ENCODE results near the gene DUS1L. TPM values are rescaled to one million over a fixed set of nuclear protein-coding genes. Genes with fewer than 3 reads are reported as not detected.
A peak's percentile ranks its signal among the peaks of the same experiment; 100 is the strongest.

DUS1L gene
- total and polyA plus RNA-seq, 4 donors = 40.0 to 179 (median 100.0) TPM

- peaks cover 0 to 4% (median 0%) of the 10 kb centered on the region in 4 donors for H3K36me3 ChIP-seq (ENCODE audit: control insufficient read depth in 4 of 4, insufficient read depth in 4 of 4, low read length in 4 of 4)
- DNase-seq = no peak
- no peak overlapping the region for H3K9ac ChIP-seq (ENCODE audit: insufficient read depth in 1 of 2, low read length in 2 of 2)
- TF ChIP-seq, protein P1, sequence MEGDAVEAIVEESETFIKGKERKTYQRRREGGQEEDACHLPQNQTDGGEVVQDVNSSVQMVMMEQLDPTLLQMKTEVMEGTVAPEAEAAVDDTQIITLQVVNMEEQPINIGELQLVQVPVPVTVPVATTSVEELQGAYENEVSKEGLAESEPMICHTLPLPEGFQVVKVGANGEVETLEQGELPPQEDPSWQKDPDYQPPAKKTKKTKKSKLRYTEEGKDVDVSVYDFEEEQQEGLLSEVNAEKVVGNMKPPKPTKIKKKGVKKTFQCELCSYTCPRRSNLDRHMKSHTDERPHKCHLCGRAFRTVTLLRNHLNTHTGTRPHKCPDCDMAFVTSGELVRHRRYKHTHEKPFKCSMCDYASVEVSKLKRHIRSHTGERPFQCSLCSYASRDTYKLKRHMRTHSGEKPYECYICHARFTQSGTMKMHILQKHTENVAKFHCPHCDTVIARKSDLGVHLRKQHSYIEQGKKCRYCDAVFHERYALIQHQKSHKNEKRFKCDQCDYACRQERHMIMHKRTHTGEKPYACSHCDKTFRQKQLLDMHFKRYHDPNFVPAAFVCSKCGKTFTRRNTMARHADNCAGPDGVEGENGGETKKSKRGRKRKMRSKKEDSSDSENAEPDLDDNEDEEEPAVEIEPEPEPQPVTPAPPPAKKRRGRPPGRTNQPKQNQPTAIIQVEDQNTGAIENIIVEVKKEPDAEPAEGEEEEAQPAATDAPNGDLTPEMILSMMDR (IDR thresholded peaks at IDR 0.05; ENCODE audit: control extremely low read depth, extremely low read depth) = no peak
- H3K4me3 ChIP-seq = no peak overlapping the region
- no peaks in the 10 kb centered on the region for H3K27me3 ChIP-seq (ENCODE audit: control insufficient read depth in 3 of 3, insufficient read depth in 3 of 3, low read length in 2 of 3)
- WGBS, 2 donors = 92 to 95% methylated on average over 11 of the region's 11 CpGs
- peaks cover 0 to 37% (median 28%) of the 10 kb centered on the region in 5 donors for H3K4me1 ChIP-seq (ENCODE audit: control insufficient read depth in 5 of 5, insufficient read depth in 5 of 5, low read length in 5 of 5)
- ATAC-seq (ENCODE audit: insufficient read depth, low FRiP score) = no peak
- no peaks in the 10 kb centered on the region for H3K9me3 ChIP-seq (ENCODE audit: control insufficient read depth in 4 of 4, insufficient read depth in 3 of 4, low read length in 3 of 4)
- peak overlapping the region in 1 of 2 donors; percentile 94 for H3K27ac ChIP-seq (ENCODE audit: low read depth in 1 of 2, low read length in 1 of 2)
Observed at GRCh38 chr17:82104797-82105416, 39.3 kb upstream of the DUS1L start.

- H3K9me3 ChIP-seq (ENCODE audit: control insufficient read depth in 4 of 4, insufficient read depth in 3 of 4, low read length in 3 of 4) = no peaks in the 10 kb centered on the region
- H3K4me1 ChIP-seq (ENCODE audit: control insufficient read depth in 5 of 5, insufficient read depth in 5 of 5, low read length in 5 of 5) = peaks cover 0 to 46% (median 38%) of the 10 kb centered on the region in 5 donors
- no peak overlapping the region for H3K9ac ChIP-seq (ENCODE audit: insufficient read depth in 1 of 2, low read length in 2 of 2)
- DNase-seq (peak; percentile 62 to 79 (median 69)), ATAC-seq (ENCODE audit: insufficient read depth, low FRiP score) (no peak)
- 59 to 75% methylated on average over 23 to 24 of the region's 24 CpGs for WGBS, 2 donors
- peaks cover 0 to 4% (median 0%) of the 10 kb centered on the region in 4 donors for H3K36me3 ChIP-seq (ENCODE audit: control insufficient read depth in 4 of 4, insufficient read depth in 4 of 4, low read length in 4 of 4)
- no peak overlapping the region for H3K4me3 ChIP-seq
- no peaks in the 10 kb centered on the region for H3K27me3 ChIP-seq (ENCODE audit: control insufficient read depth in 3 of 3, insufficient read depth in 3 of 3, low read length in 2 of 3)
- TF ChIP-seq, protein P1 (IDR thresholded peaks at IDR 0.05; ENCODE audit: control extremely low read depth, extremely low read depth) = no peak
- peak overlapping the region in 1 of 2 donors; percentile 76 for H3K27ac ChIP-seq (ENCODE audit: low read depth in 1 of 2, low read length in 1 of 2)
Observed at GRCh38 chr17:82103553-82104451, 38.2 kb upstream of the DUS1L start.

GRCh38 chr17:82101767-82102679 lies 36.4 kb upstream of the DUS1L start:
- 71 to 76% methylated on average over 18 of the region's 18 CpGs for WGBS, 2 donors

More at GRCh38 chr17:82101767-82102679, 36.4 kb upstream of the DUS1L start:
- Histone ChIP-seq H3K4me1 (ENCODE audit: control insufficient read depth in 5 of 5, insufficient read depth in 5 of 5, low read length in 5 of 5) (peaks cover 0 to 40% (median 32%) of the 10 kb centered on the region in 5 donors), H3K4me3 (no peak overlapping the region), H3K9me3 (ENCODE audit: control insufficient read depth in 4 of 4, insufficient read depth in 3 of 4, low read length in 3 of 4) (no peaks in the 10 kb centered on the region), H3K27ac (ENCODE audit: low read depth in 1 of 2, low read length in 1 of 2) (peak overlapping the region in 1 of 2 donors; percentile 26), H3K36me3 (ENCODE audit: control insufficient read depth in 4 of 4, insufficient read depth in 4 of 4, low read length in 4 of 4) (peaks cover 0 to 4% (median 0%) of the 10 kb centered on the region in 4 donors), H3K9ac (ENCODE audit: insufficient read depth in 1 of 2, low read length in 2 of 2) (no peak overlapping the region), H3K27me3 (ENCODE audit: control insufficient read depth in 3 of 3, insufficient read depth in 3 of 3, low read length in 2 of 3) (no peaks in the 10 kb centered on the region)
- no peak for ATAC-seq (ENCODE audit: insufficient read depth, low FRiP score)
- no peak for DNase-seq
- TF ChIP-seq, protein P1 (IDR thresholded peaks at IDR 0.05; ENCODE audit: control extremely low read depth, extremely low read depth) = no peak

All from lung (tissue), 12 donors.